GM21423 (cell line): ENCODE data around the gene CYB5D1.

Experiments used
- ATAC-seq: cut with Tn5 transposase; IDR thresholded peaks from one replicate; pipeline ENCODE4 v1.9.1; 2021; ENCODE audit warnings: mild to moderate bottlenecking, moderate library complexity; ENCODE audit not compliant: unreplicated experiment

Gene CYB5D1

DNA sequence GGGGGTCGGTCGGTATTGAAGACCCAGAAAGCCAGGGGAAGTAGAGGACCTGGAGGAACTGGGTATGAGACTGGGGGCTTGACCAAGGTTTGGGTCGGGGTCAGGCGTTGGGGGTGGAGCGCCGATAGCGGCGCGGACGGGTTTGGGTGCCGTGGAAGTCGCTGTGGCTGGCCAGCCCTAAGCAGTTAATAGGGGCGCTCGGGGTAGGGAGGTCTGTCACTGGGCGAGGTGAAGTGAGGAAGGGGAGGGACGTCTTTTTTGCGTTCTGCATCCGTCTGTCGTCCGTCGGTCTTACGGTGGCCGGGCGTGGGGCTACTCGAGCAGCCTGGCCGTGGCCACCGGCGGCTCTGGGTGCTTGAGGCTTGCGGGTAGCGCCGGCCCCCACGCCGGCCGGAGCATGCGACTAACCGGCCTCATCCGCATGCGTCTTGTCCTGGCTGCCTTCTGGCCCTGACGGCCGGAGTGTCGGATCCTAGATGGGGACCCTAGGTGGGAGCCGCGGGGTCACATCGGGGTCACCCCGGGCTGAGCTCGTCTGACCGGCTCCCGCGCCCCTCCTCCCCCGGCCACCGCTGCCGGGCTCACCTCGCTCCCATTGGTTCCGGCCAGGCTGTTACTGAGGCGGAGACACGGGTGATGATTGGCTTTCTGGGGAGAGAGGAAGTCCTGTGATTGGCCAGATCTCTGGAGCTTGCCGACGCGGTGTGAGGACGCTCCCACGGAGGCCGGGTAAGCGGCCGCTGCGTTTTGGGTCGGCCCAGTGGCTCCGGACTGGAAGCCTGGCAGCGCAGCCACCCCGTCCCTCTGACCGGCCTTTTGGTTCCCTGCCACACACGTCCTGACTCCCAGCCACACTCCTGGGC, 13.3 kb upstream of the CYB5D1 start:
- ATAC-seq = peak; percentile 38

DNA sequence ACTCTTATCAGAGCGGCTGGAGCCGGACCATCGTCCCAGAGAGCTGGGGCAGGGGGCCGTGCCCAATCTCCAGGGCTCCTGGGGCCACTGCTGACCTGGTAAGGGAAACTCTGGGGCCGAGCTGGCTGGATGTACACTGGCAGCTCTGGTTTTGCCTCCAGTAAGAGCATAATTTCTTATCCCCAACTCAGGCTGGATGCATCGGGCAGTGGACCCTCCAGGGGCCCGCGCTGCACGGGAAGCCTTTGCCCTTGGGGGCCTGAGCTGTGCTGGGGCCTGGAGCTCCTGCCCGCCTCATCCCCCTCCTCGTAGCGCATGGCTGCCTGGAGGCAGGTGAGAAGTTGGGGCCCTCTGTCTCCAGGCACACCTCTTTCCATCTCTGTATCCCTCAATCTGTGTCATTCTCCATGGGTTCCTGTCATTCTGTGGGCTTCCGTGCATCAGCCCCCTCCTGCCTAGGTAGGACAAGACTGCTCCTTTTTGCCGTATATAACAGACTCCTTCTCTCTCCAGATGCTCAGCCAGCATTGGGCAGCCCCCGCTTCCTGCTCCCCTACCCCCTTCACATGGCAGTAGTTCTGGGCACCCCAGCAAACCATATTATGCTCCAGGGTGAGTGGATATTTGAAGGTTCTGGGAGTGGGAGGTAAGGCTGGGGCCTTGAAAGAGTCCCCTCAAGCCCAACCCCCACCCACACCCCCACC, 12.3 kb upstream of the CYB5D1 start:
- ATAC-seq = no peak

- no peak for ATAC-seq
These were observed 11.6 kb upstream of the CYB5D1 start for GRCh38 chr17:7846063-7846735.

GRCh38 chr17:7846765-7847661, 10.8 kb upstream of the CYB5D1 start:
- no peak for ATAC-seq

GRCh38 chr17:7848131-7848579, 9.6 kb upstream of the CYB5D1 start:
- ATAC-seq = no peak

- ATAC-seq = no peak
These were observed 9.1 kb upstream of the CYB5D1 start for GRCh38 chr17:7848739-7849129.

- no peak for ATAC-seq
These were observed 8.6 kb upstream of the CYB5D1 start for GRCh38 chr17:7849130-7849750.

GRCh38 chr17:7849751-7850504, 7.9 kb upstream of the CYB5D1 start:
- ATAC-seq = no peak

DNA sequence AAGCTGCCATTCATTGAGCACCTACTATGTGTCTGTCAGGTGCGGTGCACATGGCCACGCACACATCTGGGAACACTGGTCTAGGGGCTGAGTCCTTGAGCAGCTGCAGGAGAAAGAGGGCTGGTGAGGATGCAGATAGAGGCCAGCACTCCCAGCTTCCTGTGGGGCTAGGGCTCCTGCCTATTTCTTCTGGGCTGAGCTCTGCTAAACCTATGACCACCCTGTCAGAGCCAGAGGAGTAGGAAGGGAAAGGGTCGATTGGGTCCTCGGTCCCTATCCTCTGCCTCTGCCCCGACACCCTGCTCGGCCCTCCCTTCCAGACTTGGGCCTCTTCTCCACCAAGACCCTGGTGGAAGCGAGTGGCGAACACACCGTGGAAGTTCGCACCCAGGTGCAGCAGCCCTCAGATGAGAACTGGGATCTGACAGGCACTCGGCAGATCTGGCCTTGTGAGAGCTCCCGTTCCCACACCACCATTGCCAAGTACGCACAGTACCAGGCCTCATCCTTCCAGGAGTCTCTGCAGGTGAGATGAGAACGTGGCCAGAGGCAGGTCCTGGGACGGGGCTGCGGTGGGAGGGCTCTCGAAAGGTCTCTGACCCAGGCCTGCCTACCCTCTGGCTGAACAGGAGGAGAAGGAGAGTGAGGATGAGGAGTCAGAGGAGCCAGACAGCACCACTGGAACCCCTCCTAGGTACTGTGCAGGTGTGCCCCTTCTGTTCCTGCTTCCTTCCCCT, 6.9 kb upstream of the CYB5D1 start:
- ATAC-seq = no peak

DNA sequence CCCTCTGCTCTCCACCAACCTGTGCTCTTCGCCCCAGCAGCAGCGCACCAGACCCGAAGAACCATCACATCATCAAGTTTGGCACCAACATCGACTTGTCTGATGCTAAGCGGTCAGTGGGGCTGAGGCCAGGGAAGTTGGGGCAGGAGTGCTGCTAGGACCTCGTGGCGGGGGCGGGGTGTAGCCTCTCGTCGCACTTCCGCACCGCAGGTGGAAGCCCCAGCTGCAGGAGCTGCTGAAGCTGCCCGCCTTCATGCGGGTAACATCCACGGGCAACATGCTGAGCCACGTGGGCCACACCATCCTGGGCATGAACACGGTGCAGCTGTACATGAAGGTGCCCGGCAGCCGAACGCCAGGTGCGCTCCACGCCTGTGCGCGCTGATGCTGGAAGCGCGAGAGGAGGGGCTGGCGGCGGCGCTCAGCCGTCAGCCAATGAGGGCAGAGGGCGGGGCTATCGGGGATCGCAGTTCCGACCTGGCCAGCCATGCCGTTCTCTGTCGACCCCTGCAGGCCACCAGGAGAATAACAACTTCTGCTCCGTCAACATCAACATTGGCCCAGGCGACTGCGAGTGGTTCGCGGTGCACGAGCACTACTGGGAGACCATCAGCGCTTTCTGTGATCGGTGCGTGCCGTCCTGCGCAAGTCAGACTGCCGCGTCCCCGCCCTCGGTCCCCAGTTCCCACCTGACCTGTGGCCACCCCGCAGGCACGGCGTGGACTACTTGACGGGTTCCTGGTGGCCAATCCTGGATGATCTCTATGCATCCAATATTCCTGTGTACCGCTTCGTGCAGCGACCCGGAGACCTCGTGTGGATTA, 6.2 kb upstream of the CYB5D1 start:
- ATAC-seq = peak; percentile 66

DNA sequence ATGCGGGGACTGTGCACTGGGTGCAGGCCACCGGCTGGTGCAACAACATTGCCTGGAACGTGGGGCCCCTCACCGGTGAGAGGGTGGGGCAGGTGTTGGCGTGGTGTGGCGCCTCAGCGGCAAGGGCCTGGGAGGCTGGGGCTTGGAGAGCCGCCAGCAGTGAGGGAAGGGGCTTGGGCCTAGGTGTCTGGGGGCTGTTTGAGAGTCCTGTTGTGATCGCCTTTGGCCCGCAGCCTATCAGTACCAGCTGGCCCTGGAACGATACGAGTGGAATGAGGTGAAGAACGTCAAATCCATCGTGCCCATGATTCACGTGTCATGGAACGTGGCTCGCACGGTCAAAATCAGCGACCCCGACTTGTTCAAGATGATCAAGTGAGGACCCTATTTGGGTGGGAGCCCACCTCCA, 5.5 kb upstream of the CYB5D1 start:
- no peak for ATAC-seq

DNA sequence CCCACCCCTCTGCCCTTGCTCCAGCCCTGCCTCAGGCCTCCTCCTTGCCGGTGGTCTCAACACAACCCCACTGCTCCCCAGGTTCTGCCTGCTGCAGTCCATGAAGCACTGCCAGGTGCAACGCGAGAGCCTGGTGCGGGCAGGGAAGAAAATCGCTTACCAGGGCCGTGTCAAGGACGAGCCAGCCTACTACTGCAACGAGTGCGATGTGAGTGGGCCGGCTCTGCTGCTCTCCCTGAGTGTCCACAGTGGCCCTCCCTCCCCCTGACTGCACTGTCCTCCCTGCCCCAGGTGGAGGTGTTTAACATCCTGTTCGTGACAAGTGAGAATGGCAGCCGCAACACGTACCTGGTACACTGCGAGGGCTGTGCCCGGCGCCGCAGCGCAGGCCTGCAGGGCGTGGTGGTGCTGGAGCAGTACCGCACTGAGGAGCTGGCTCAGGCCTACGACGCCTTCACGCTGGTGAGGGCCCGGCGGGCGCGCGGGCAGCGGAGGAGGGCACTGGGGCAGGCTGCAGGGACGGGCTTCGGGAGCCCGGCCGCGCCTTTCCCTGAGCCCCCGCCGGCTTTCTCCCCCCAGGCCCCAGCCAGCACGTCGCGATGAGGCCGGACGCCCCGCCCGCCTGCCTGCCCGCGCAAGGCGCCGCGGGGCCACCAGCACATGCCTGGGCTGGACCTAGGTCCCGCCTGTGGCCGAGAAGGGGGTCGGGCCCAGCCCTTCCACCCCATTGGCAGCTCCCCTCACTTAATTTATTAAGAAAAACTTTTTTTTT, 4.7 kb upstream of the CYB5D1 start:
- no peak for ATAC-seq

- ATAC-seq = no peak
These were observed 4.1 kb upstream of the CYB5D1 start for GRCh38 chr17:7853691-7854038.

DNA sequence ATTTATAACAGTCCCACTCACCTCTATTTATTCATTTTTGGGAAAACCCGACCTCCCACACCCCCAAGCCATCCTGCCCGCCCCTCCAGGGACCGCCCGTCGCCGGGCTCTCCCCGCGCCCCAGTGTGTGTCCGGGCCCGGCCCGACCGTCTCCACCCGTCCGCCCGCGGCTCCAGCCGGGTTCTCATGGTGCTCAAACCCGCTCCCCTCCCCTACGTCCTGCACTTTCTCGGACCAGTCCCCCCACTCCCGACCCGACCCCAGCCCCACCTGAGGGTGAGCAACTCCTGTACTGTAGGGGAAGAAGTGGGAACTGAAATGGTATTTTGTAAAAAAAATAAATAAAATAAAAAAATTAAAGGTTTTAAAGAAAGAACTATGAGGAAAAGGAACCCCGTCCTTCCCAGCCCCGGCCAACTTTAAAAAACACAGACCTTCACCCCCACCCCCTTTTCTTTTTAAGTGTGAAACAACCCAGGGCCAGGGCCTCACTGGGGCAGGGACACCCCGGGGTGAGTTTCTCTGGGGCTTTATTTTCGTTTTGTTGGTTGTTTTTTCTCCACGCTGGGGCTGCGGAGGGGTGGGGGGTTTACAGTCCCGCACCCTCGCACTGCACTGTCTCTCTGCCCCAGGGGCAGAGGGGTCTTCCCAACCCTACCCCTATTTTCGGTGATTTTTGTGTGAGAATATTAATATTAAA, 3.6 kb upstream of the CYB5D1 start:
- ATAC-seq = no peak

DNA sequence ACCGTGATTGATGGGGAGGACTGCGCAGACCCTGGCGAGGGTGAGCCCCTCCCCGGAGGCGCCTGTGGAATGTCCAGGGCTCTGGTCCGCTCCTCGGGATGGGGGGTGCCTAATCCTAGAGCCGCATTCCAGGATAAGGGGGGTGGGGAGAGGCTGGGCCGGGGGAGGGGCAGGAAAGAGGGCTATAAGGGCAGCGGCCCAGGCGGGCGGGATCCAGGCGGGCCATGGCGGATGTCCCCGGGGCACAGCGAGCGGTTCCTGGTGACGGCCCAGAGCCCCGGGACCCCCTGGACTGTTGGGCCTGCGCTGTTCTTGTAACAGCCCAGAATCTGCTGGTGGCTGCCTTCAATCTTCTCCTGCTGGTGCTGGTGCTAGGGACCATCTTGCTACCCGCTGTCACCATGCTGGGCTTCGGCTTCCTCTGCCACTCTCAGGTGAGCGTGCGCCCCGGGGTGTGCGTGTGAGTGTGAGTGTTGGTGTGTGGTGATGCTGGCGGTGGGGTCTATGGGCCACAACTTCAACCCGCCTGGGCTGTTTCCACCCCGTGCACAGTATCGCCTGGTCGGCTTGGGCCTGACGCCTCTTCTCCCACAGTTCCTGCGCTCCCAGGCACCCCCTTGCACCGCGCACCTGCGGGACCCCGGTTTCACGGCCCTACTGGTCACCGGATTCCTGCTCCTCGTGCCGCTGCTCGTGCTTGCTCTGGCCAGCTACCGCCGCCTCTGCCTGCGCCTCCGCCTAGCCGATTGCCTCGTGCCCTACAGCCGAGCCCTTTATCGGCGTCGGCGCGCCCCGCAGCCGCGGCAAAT, 2.7 kb upstream of the CYB5D1 start, which contains the start of gene TMEM88:
TSS of gene TMEM88 (plus strand) at position 216 of the 809 bp plus-strand sequence. CDS start at position 225, 9 bp downstream.
- no peak for ATAC-seq

GRCh38 chr17:7855660-7856010, 2.2 kb upstream of the CYB5D1 start:
- no peak for ATAC-seq
